ENCODE measurements around the gene SLC15A1. TPM values are rescaled to one million over a fixed set of nuclear protein-coding genes. Genes with fewer than 3 reads are reported as not detected.

Gene SLC15A1
- polyA plus RNA-seq, 1 donor (not counting 4 experiments of a cell fraction or from before 2014, with no cell fraction given), result 0.10 TPM

GRCh38 chr13:98730441-98730840, 22.0 kb downstream of the SLC15A1 start:
- H4K20me1 ChIP-seq (ENCODE audit: control insufficient read depth, extremely low read depth, insufficient read depth, low read length), result no peaks in the 10 kb centered on the region
- no peaks in the 10 kb centered on the region for H3K79me2 ChIP-seq (ENCODE audit: control insufficient read depth, insufficient read depth, low read length)
- DNase-seq (ENCODE audit: low read depth, low spot score), result no peak
- H3K27ac ChIP-seq (ENCODE audit: control insufficient read depth, insufficient read depth, low read length), result no peak overlapping the region
- H2AFZ ChIP-seq (ENCODE audit: control insufficient read depth, low read length), result no peak overlapping the region
- H3K36me3 ChIP-seq (ENCODE audit: control insufficient read depth in 2 of 2, extremely low read depth in 1 of 2, insufficient read depth in 2 of 2, low read length in 2 of 2), result no peaks in the 10 kb centered on the region
- H3K4me2 ChIP-seq (ENCODE audit: control insufficient read depth, extremely low read depth, insufficient read depth, low read depth, low read length), result no peak overlapping the region
- H3K4me1 ChIP-seq (ENCODE audit: control insufficient read depth, extremely low read depth, insufficient read depth, low read length), result no peaks in the 10 kb centered on the region
- no peak for TF ChIP-seq CTCF (optimal IDR thresholded peaks at IDR 0.05 in 1 of 3, IDR thresholded peaks at IDR 0.05 in 1 of 3, conservative IDR thresholded peaks at IDR 0.05 in 1 of 3; ENCODE audit: extremely low read depth in 1 of 3, insufficient read depth in 2 of 3, low read length in 3 of 3)
- dilution Hi-C loops (cut with MboI; ENCODE audit: extremely low pct_ligation_motif_present, low sequenced_read_pairs), result no loop called here
- no peak overlapping the region for H3K4me3 ChIP-seq (ENCODE audit: control insufficient read depth in 2 of 3, extremely low read depth in 1 of 3, insufficient read depth in 2 of 3, low read depth in 1 of 3, low read length in 3 of 3)
- no peaks in the 10 kb centered on the region for H3K27me3 ChIP-seq (ENCODE audit: control insufficient read depth, extremely low read depth, insufficient read depth, low read length)
- no peaks in the 10 kb centered on the region for H3K9me3 ChIP-seq (ENCODE audit: control insufficient read depth, low read depth, low read length)
- H3K9ac ChIP-seq (ENCODE audit: control insufficient read depth, extremely low read depth, insufficient read depth, low read length), result no peak overlapping the region
- FAIRE-seq, result no peak
- no peaks in the 10 kb centered on the region for H3K9me1 ChIP-seq (ENCODE audit: control insufficient read depth, extremely low read depth, insufficient read depth, low read length)

DNA sequence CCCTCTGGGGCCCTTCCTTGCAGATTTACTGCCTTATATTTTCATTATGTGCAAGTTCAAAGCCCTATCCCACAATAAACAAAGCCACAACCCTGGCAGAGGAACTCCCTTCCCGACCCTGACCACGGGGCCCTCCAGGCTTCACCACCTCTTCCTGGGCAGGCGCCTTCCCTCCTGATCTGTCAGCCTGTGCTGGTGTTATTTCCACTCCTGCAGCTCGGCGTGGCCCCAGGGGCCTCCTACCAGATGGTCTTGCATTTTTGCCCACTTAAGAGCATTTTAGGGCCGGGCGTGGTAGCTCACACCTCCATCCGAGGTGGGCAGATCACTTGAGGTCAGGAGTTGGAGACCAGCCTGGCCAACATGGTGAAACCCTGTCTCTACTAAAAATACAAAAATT, 22.8 kb downstream of the SLC15A1 start:
- no peak for DNase-seq (ENCODE audit: low read depth, low spot score)
- H2AFZ ChIP-seq (ENCODE audit: control insufficient read depth, low read length), result no peak overlapping the region
- H4K20me1 ChIP-seq (ENCODE audit: control insufficient read depth, extremely low read depth, insufficient read depth, low read length), result no peaks in the 10 kb centered on the region
- no peaks in the 10 kb centered on the region for H3K36me3 ChIP-seq (ENCODE audit: control insufficient read depth in 2 of 2, extremely low read depth in 1 of 2, insufficient read depth in 2 of 2, low read length in 2 of 2)
- no peak for FAIRE-seq
- H3K9me1 ChIP-seq (ENCODE audit: control insufficient read depth, extremely low read depth, insufficient read depth, low read length), result no peaks in the 10 kb centered on the region
- dilution Hi-C loops (cut with MboI; ENCODE audit: extremely low pct_ligation_motif_present, low sequenced_read_pairs), result no loop called here
- H3K27me3 ChIP-seq (ENCODE audit: control insufficient read depth, extremely low read depth, insufficient read depth, low read length), result no peaks in the 10 kb centered on the region
- H3K9me3 ChIP-seq (ENCODE audit: control insufficient read depth, low read depth, low read length), result no peaks in the 10 kb centered on the region
- no peaks in the 10 kb centered on the region for H3K4me1 ChIP-seq (ENCODE audit: control insufficient read depth, extremely low read depth, insufficient read depth, low read length)
- H3K4me3 ChIP-seq (ENCODE audit: control insufficient read depth in 2 of 3, extremely low read depth in 1 of 3, insufficient read depth in 2 of 3, low read depth in 1 of 3, low read length in 3 of 3), result no peak overlapping the region
- no peak overlapping the region for H3K27ac ChIP-seq (ENCODE audit: control insufficient read depth, insufficient read depth, low read length)
- no peak overlapping the region for H3K9ac ChIP-seq (ENCODE audit: control insufficient read depth, extremely low read depth, insufficient read depth, low read length)
- no peaks in the 10 kb centered on the region for H3K79me2 ChIP-seq (ENCODE audit: control insufficient read depth, insufficient read depth, low read length)
- no peak for TF ChIP-seq CTCF (optimal IDR thresholded peaks at IDR 0.05 in 1 of 3, IDR thresholded peaks at IDR 0.05 in 1 of 3, conservative IDR thresholded peaks at IDR 0.05 in 1 of 3; ENCODE audit: extremely low read depth in 1 of 3, insufficient read depth in 2 of 3, low read length in 3 of 3)
- no peak for TF ChIP-seq EZH2 (IDR thresholded peaks at IDR 0.05; ENCODE audit: low read length)
- no peak overlapping the region for H3K4me2 ChIP-seq (ENCODE audit: control insufficient read depth, extremely low read depth, insufficient read depth, low read depth, low read length)

Data from keratinocyte (primary cell).